Suprapubic skin (tissue), 4 donors: ENCODE measurements around the gene CLMN.

Source experiments
- POLR2A ChIP-seq, 2 donors: fragments of 450-650 bp; IDR thresholded peaks; one replicate each; pipeline ENCODE4 v1.6.1; 2017; ENCODE audit warnings: antibody characterized with exemption in 2 of 2, mild to moderate bottlenecking in 2 of 2, moderate library complexity in 2 of 2
- POLR2AphosphoS5 ChIP-seq, 3 donors: sonication (generic); formaldehyde crosslinking; IDR thresholded peaks; one replicate each; pipeline ENCODE4 v1.6.1; 2017; ENCODE audit warnings: antibody characterized with exemption in 3 of 3
- TF ChIP-seq, protein P1 (sequence below), 2 donors: fragments of 200-600 bp in 1 of 2; fragments of 450-650 bp in 1 of 2; sonication (generic) in 1 of 2; IDR thresholded peaks; one replicate each; pipeline ENCODE4 v1.5.1; 2016 to 2019; ENCODE audit warnings: antibody characterized with exemption in 2 of 2, mild to moderate bottlenecking in 1 of 2, moderate library complexity in 1 of 2

GRCh38 chr14:95246870-95247269, 72.8 kb downstream of the CLMN start:
- TF ChIP-seq, protein P1, sequence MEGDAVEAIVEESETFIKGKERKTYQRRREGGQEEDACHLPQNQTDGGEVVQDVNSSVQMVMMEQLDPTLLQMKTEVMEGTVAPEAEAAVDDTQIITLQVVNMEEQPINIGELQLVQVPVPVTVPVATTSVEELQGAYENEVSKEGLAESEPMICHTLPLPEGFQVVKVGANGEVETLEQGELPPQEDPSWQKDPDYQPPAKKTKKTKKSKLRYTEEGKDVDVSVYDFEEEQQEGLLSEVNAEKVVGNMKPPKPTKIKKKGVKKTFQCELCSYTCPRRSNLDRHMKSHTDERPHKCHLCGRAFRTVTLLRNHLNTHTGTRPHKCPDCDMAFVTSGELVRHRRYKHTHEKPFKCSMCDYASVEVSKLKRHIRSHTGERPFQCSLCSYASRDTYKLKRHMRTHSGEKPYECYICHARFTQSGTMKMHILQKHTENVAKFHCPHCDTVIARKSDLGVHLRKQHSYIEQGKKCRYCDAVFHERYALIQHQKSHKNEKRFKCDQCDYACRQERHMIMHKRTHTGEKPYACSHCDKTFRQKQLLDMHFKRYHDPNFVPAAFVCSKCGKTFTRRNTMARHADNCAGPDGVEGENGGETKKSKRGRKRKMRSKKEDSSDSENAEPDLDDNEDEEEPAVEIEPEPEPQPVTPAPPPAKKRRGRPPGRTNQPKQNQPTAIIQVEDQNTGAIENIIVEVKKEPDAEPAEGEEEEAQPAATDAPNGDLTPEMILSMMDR (IDR thresholded peaks at IDR 0.05) = no peak
- TF ChIP-seq POLR2A (IDR thresholded peaks at IDR 0.05) = no peak
- TF ChIP-seq POLR2AphosphoS5 (IDR thresholded peaks at IDR 0.05) = no peak
